ENCODE measurements around the gene ZNF57.

The ZNF57 gene

DNA sequence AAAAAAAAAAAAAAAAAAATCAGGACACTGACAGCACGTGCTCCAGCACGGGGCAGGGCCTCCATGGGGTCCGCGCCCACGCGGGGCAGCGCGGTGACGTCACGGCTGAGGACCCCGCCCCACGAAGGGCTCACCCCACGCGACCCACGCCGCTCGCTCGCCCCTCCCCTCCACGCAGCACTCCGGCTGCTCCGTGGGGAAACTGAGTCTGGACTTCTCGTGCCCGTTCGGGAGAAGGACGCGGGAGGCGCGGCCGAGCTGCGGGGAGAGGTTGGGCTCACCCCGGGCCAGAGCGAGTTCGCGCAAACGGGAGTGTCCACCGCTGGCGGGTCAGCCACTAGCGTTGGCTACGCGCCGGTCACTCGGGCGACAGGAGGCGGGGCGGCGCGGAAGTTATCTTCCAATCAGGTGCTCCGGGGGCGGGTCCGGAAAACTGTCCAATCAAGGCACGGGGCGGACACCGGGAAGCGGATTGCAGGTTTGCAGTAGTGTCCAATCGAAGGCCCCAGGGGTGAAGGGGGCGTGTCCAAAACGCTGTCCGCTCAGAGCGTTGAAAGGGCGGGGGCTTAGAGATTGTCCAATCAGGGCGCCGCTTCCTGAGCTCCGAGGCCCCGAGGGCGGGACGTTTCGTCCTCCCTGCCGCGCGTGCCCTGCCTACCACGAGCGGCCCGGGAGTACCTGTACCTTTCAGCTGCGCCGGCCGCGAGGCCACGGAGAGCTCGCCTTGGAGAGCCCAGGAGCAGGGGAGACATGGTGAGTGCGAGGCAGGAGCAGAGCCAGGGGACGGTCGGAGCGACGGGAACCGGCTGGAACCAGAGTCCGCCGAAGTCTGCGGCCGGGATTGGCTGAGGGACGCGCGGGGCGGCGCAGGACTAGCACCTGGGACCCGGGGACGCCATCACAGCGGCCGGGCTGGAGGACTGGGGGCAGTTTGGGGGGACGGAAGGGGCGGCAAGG lies at the start of gene ZNF57:
Gene ZNF57 (plus strand): TSS at position 633 of the 957 bp plus-strand sequence. CDS start 118 bp downstream, at position 751.
- POLR2A ChIA-PET, result interaction anchor here (1.0 kb wide), 1 partner anchor 13 kb away, joined by 3 read pairs; no protein-coding TSS in a partner anchor
- CTCF ChIA-PET, result interaction anchor here (1.4 to 3.3 kb wide), 2 partner anchors 13 to 82 kb away, joined by 4 to 16 read pairs; no protein-coding TSS in a partner anchor
- DNase-seq (ENCODE audit: low read depth, low spot score), result peak; percentile 90

DNA sequence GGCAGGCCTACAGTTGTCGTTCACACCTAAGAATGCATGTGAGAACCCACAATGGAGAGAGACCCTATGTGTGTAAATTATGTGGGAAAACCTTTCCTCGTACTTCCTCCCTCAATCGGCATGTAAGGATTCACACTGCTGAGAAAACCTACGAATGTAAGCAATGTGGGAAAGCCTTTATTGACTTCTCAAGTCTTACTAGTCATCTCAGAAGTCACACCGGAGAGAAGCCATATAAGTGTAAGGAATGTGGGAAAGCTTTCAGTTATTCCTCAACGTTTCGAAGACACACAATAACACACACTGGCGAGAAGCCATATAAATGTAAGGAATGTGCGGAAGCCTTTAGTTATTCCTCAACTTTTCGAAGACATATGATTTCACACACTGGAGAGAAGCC lies 48.1 kb upstream of the ZNF57 start:
- no peak overlapping the region for H3K4me3 ChIP-seq (ENCODE audit: low read depth, low read length)
- no peak for DNase-seq (ENCODE audit: low read depth, low spot score)
- CTCF ChIA-PET, result interaction anchor here (0.6 kb wide), 1 partner anchor 12 kb away, joined by 3 read pairs; no protein-coding TSS in a partner anchor
- POLR2A ChIA-PET, result no interaction called here
- TF ChIP-seq, protein P1, sequence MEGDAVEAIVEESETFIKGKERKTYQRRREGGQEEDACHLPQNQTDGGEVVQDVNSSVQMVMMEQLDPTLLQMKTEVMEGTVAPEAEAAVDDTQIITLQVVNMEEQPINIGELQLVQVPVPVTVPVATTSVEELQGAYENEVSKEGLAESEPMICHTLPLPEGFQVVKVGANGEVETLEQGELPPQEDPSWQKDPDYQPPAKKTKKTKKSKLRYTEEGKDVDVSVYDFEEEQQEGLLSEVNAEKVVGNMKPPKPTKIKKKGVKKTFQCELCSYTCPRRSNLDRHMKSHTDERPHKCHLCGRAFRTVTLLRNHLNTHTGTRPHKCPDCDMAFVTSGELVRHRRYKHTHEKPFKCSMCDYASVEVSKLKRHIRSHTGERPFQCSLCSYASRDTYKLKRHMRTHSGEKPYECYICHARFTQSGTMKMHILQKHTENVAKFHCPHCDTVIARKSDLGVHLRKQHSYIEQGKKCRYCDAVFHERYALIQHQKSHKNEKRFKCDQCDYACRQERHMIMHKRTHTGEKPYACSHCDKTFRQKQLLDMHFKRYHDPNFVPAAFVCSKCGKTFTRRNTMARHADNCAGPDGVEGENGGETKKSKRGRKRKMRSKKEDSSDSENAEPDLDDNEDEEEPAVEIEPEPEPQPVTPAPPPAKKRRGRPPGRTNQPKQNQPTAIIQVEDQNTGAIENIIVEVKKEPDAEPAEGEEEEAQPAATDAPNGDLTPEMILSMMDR (IDR thresholded peaks at IDR 0.05; ENCODE audit: insufficient read depth, low read length, missing control alignments), result no peak

More for the DNA sequence above, at the start of gene ZNF57:
- TF ChIP-seq, protein P1 (IDR thresholded peaks at IDR 0.05; ENCODE audit: insufficient read depth, low read length, missing control alignments), result no peak
- peak within 1 kb of the TSS; percentile 95 for H3K4me3 ChIP-seq (ENCODE audit: low read depth, low read length)

DNA sequence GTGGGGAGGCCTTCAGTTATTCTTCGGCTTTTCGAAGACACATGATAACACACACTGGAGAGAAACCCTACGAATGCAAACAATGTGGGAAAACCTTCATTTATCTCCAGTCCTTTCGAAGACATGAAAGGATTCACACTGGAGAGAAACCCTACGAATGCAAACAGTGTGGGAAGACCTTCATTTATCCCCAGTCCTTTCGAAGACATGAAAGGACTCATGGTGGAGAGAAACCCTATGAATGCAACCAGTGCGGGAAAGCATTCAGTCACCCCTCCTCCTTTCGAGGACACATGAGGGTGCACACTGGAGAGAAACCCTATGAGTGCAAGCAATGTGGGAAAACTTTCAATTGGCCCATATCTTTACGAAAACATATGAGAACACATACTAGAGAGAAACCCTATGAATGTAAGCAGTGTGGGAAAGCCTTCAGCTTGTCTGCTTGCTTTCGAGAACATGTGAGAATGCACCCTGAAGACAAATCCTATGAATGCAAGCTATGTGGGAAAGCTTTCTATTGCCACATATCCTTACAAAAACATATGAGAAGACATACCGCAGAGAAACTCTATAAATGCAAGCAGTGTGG lies 47.6 kb upstream of the ZNF57 start:
- no peak for DNase-seq (ENCODE audit: low read depth, low spot score)
- ChIA-PET POLR2A (no interaction called here), CTCF (no interaction called here)
- TF ChIP-seq, protein P1 (IDR thresholded peaks at IDR 0.05; ENCODE audit: insufficient read depth, low read length, missing control alignments), result no peak
- H3K4me3 ChIP-seq (ENCODE audit: low read depth, low read length), result no peak overlapping the region

DNA sequence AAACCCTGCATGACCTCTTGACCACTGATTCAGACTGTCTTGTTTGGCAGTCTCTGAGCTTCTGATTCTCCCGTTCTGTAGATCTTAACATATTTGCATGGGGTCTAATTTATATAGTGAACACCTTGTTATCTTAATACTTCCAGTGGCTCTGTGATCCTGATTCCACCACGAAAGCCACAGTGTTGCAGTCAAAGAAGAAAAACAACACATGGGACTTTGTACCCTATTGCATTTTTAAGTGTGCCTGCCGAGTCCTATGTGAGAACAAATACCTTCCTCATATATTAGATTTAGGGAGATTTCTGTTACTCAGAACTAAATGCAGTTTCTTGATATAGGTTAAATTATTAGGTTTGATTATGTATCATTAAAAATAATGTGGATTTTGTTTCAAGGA lies 45.9 kb upstream of the ZNF57 start:
- DNase-seq (ENCODE audit: low read depth, low spot score), result no peak
- ChIA-PET CTCF (interaction anchor here (1.5 kb wide), 1 partner anchor 33 kb away, joined by 8 read pairs; no protein-coding TSS in a partner anchor), POLR2A (no interaction called here)
- TF ChIP-seq, protein P1 (IDR thresholded peaks at IDR 0.05; ENCODE audit: insufficient read depth, low read length, missing control alignments), result no peak
- no peak overlapping the region for H3K4me3 ChIP-seq (ENCODE audit: low read depth, low read length)

DNA sequence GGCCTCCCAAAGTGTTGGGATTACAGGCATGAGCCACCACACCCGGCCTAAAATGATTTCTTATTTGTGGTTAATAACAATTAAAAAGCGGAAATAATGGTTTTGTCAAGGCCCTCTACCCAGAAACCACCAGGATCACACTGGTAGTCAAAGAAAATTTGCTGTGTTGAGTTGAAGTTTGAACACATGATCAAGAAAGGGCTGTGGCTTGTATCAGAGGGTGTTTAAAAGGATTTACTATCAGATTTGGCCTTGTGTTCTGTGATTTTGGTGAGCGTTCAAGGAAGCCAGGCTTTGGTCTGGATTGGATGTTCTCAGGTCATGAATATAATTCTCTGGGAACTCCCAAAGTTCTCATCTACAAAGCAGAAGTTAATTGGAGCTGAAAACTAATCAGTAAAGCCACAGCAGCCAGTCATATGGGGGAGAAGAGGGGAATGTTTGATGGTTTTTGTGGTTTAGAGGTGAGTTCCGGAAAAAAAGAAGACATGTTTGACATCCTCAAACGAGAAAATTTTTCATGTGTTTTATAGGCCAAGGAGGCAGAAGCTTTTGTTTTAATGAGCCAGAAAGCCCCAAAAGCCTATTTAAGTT lies 44.2 kb upstream of the ZNF57 start:
- ChIA-PET CTCF (interaction anchor here (1.5 kb wide), 1 partner anchor 28 kb away, joined by 3 read pairs; no protein-coding TSS in a partner anchor), POLR2A (no interaction called here)
- no peak for DNase-seq (ENCODE audit: low read depth, low spot score)
- H3K4me3 ChIP-seq (ENCODE audit: low read depth, low read length), result no peak overlapping the region
- TF ChIP-seq, protein P1 (IDR thresholded peaks at IDR 0.05; ENCODE audit: insufficient read depth, low read length, missing control alignments), result no peak

Data from AG04449 (cell line).